Activated CD4-positive, alpha-beta T cell treated with anti-CD3 and anti-CD28 coated beads, Interleukin-10, Interleukin-2, amounts not matched to agents 100 ng/mL and 50 ng/mL, durations not matched to agents 16 hours and 8 hours (primary cell): Measurements from ENCODE around the gene CRISP1.
"Not testable (repeated sequence)": the region's sequence is repeated elsewhere in the genome, so short reads cannot be mapped to it uniquely, and the experiment has no call there.

ENCODE experiments used
- DNase-seq: peaks from one replicate; pipeline ENCODE4 v3.0.0-alpha.2; 2020

The CRISP1 gene

GRCh38 chr6:49839957-49840356, 26.4 kb downstream of the CRISP1 start:
- no peak for DNase-seq

- DNase-seq, result no peak
Observed at GRCh38 chr6:49839162-49839561, 27.2 kb downstream of the CRISP1 start.

GRCh38 chr6:49835140-49835539, 31.2 kb downstream of the CRISP1 start:
- DNase-seq, result no peak

GRCh38 chr6:49833386-49833785, 32.9 kb downstream of the CRISP1 start:
- DNase-seq, result no peak

GRCh38 chr6:49826743-49827406, 39.5 kb downstream of the CRISP1 start:
- DNase-seq, result no peak

GRCh38 chr6:49815166-49815565, 51.2 kb downstream of the CRISP1 start:
- DNase-seq, result no peak

GRCh38 chr6:49813248-49813647, 53.1 kb downstream of the CRISP1 start:
- DNase-seq, result no peak

- no peak for DNase-seq
Observed at GRCh38 chr6:49806145-49806544, 60.2 kb downstream of the CRISP1 start.

- DNase-seq, result no peak
Observed at GRCh38 chr6:49805246-49805645, 61.1 kb downstream of the CRISP1 start.

GRCh38 chr6:49801525-49801924, 64.8 kb downstream of the CRISP1 start:
- DNase-seq, result no peak

- no peak for DNase-seq
Observed at GRCh38 chr6:49799090-49799489, 67.2 kb downstream of the CRISP1 start.

GRCh38 chr6:49796842-49797455, 69.4 kb downstream of the CRISP1 start:
- DNase-seq, result not testable (repeated sequence)

- DNase-seq, result no peak
Observed at GRCh38 chr6:49790341-49790740, 76.0 kb downstream of the CRISP1 start.

GRCh38 chr6:49787176-49787575, 79.2 kb downstream of the CRISP1 start, which contains the start of gene PGK2:
Gene PGK2 (minus strand): TSS chr6:49787285. CDS start chr6:49787187, 98 bp downstream.
- DNase-seq, result no peak

- no peak for DNase-seq
Observed at GRCh38 chr6:49784272-49784671, 82.1 kb downstream of the CRISP1 start.
